Activated CD8-positive, alpha-beta memory T cell treated with anti-CD3 and anti-CD28 coated beads for 24 hours (primary cell): ENCODE measurements around the gene SCARF2.
A peak's percentile ranks its signal among the peaks of the same experiment; 100 is the strongest.
"Not testable (repeated sequence)": the region's sequence is repeated elsewhere in the genome, so short reads cannot be mapped to it uniquely, and the experiment has no call there.

Source experiments
- DNase-seq: peaks from one replicate; pipeline ENCODE4 v3.0.0-alpha.2; 2020

The SCARF2 gene

GRCh38 chr22:20405931-20406685, 31.5 kb downstream of the SCARF2 start:
- no peak for DNase-seq

DNA sequence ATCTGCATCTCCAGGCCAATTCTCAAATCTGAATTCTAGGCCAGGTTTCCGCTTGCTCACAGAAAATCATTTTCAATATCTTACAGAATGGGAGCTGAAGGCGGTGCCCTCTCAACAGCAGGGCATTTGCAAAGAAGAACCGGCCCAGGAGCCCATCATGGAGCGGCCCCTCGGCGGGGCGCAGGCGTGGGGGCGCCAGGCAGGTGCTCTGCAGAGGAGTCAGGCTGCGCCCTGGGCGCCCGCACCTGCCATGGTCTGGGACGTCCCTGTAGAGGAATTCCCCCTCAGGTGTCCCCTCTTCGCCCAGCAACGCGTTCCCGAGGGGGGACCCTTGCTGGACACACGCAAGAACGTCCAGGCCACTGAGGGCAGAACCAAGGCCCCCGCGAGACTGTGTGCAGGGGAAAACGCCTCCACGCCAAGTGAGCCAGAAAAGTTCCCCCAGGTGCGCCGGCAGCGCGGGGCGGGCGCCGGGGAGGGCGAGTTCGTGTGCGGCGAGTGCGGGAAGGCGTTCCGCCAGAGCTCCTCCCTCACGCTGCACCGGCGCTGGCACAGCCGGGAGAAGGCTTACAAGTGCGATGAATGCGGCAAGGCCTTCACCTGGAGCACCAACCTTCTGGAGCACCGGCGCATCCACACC, 32.2 kb downstream of the SCARF2 start:
- no peak for DNase-seq

GRCh38 chr22:20404881-20405280, 32.7 kb downstream of the SCARF2 start:
- no peak for DNase-seq

DNA sequence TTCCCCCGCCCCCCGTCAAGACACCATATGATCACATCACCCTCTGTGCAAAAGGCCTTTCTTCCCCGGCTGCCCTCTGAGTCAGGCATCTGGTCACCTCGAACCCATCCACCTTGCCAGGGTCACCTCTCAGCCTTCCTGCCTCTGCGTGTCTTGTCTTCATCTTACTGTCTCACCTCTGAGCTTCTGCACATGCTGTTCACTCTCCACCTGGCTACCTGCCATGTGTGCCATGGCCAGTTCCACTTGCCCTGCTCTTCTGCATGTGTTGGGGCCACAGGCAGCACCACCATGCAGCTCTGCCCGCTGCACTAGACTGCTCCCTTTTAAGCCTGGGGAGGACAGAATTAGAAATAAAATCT, 33.9 kb downstream of the SCARF2 start:
- no peak for DNase-seq

DNA sequence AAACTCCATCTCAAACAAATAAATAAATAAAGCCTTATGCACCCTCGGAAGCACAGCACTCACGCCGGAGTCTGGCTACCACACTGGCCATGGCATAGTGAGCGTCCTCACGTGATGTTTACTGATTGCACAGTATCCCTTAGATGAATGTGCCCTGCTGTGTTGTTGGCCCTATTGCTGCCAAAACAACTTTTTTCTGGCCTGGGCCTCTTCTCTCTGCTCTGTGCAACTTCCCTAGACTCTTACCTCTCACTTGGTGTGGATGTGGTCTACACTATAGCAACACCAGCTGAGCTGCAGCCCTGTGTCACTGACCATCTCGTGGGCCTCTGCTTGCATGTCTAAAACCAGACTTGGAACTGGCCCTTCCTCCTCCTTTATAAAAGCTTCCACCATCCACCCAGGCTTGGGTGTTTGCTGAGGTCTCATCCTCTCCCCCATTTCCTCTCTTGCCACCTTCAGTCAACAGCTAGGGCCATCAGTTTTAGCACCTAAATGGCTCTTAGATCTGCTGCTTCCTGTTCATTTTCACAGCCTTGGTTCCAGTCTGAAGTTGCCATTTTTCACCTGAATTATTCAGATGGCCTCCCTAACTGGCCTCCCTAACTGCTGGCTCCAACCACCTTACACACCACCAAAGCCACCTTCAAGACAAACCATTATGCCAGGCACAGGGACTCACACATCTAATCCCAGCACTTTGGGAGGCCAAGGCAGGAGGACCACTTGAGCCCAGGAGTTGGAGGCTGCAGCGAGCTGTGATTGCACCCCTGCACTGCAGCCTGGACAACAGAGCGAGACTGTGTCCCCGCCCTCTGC, 34.5 kb downstream of the SCARF2 start:
- DNase-seq: no peak

DNA sequence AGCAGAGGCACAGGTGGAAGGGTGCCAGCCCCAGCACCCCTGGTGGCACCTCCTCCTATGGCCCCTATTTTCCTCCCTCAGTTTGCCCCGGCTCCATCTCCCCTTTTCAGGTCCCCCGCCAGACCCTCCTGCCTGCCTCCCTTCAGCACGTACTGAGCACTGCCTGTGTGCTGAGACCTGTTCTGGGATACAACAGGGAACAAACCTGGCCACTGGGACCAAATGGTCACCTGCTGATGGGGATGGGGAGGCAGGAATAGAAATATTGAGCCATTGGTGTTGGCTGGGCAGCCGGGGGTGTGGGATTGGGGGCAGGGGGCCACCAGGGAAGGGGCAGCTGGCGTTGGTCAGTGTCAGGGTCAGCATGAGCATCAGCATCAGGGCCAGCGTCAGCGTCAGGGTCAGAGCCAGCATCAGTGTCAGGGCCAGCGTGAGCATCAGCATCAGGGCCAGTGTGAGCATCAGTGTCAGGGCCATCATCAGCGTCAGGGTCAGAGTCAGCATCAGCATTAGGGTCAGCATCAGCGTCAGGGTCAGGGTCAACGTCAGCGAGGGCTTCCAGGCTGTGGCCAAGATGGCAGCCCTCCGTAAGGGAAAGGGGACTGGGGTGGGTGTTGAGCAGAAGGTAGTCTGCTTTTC, 36.1 kb downstream of the SCARF2 start:
- DNase-seq: no peak

DNA sequence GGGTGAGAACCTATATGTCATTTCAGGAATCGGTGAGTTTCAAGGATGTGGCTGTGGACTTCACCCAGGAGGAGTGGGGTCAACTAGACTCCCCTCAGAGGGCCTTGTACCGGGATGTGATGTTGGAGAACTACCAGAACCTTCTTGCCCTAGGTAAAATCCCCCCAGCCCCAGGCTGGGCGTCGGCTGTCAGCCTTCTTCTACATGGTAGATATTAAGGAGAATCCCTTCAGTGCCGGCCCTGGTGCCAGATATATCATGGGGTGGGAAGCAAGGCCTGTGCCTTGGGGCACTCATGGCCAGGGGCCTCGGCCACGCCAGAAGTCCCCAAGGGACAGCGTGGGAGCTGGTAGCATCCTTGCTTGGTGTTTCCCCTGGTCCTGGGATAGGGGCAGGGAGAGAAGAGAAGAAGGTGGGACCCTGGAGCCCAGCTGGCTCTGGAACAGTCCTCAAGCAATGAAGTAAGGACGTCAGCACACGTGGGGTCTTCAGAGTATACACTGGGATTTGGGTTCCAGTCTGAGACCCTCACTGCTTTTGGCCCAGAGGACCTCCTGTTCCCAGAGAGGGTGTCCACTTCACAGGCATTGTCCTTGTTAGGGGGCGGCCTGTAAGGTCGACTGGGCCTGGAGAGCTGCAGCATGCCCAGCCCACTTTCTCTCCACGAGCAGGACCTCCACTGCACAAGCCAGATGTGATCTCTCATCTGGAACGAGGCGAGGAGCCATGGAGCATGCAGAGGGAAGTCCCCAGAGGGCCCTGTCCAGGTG, 36.8 kb downstream of the SCARF2 start:
- no peak for DNase-seq

DNA sequence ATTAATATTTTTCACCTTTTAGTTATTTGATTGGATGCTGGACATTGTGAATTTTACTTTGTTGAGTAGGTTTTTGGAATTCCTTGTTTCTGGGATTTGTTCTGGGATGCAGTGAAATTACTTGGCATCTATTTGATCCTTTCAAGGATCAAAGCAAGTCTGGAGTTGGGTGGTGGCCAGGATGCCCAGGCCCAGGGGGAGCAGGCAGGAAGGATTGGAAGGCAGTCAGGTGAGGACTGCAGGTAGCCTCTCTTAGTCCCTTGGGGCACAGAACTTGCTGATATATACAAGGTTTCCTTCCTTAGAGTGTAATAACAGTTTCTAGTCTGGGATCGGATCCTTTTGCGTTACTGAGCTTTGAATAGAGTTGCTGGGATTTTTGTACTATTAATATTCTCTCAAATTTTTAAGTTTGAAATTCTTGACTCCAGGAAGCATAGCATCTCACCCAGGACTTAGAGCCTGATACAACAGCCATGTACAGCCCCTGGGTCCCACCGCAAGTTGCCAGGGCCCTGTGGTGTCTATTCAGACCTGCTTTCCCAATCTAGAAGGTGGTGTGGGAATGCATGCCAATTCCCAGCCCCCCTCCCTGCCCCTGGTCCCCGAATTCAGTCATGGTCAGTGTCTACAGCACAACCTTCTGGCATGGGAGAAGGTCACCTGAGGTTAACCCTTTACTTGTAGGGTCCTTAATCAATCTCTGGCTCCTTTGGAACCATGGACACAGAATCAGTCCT, 37.6 kb downstream of the SCARF2 start:
- DNase-seq: no peak

DNA sequence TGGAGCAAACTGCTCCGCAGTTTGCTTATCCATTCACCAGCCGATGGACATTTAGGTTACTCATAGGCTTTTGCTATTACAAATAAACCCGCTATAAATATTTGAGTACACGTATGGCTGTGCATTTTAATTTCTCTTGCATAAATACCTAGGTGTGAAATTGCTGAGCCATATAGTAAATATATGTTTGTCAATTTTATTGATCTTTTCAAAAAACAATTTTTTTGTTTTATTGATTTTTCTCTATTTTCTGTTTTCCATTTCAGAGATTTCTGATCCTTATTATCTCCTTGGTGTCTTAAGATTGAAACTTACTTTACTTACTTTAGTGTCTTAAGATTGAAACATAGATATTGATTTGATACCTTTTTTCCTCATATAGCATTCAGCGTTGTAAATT, 39.2 kb downstream of the SCARF2 start:
- DNase-seq: no peak

DNA sequence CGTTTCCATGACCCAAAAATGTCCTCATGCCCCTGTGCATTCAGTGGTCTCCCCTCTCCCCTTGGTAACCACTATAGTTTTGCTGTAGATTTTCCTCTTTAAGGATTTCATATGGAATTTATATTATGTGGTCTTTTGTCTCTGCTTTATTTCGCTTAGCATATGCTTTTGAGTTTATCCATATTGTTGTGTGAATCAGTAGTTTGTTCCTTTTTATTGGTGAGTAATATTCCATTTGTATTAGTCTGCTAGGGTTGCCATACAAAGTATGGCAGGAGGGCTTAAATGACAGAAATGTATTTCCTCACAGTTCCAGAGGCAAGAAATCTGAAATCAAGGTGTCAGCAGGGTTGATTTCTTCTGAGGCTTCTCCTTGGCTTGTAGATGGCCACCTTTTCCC, 40.1 kb downstream of the SCARF2 start:
- DNase-seq: no peak

- DNase-seq: no peak
Observed at GRCh38 chr22:20396639-20397038, 41.0 kb downstream of the SCARF2 start.

- DNase-seq: no peak
Observed at GRCh38 chr22:20395907-20396287, 41.7 kb downstream of the SCARF2 start.

DNA sequence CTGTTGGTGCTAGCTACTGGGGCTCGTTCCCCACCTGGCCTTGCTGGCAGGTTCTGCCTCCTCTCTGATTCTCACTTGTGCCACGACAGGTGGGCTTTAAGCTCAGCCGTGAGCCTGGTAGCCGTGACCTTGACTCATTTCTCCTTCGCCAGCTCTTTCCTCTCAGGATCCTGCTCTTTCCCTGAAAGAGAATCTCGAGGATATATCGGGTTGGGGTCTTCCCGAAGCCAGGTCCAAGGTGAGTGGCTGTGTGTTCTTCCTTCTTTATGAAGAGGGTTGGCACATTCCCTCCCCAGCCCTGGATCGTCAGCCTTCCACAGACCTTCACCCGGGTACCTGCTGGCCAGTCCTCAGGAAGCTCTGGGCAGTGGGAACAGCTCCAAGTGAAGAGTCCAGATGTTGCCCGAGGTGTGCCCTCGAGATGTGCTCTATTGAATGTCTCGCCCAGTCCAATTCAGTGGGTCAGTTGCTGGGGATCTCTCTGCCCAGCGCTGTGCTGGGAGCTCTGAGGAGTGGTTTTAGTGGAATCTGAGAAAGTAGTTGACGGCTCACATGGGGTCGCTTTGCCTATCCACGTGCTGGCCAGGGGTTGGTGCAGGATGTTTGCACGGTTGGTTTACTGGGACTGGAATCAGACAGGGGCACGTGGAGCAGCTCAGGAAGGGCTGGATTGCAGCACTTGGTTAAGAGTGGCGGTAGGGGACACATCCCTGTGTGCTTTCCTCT, 42.3 kb downstream of the SCARF2 start:
- no peak for DNase-seq

GRCh38 chr22:20393705-20394476, 43.7 kb downstream of the SCARF2 start, which contains the start of gene ZNF74:
ZNF74 (plus strand) TSS chr22:20394151; CDS start chr22:20394629, 478 bp downstream.
- DNase-seq: peak; percentile 92

GRCh38 chr22:20392983-20393704, 44.5 kb downstream of the SCARF2 start:
- DNase-seq: no peak

- DNase-seq: not testable (repeated sequence)
Observed at GRCh38 chr22:20392365-20392881, 45.2 kb downstream of the SCARF2 start.

DNA sequence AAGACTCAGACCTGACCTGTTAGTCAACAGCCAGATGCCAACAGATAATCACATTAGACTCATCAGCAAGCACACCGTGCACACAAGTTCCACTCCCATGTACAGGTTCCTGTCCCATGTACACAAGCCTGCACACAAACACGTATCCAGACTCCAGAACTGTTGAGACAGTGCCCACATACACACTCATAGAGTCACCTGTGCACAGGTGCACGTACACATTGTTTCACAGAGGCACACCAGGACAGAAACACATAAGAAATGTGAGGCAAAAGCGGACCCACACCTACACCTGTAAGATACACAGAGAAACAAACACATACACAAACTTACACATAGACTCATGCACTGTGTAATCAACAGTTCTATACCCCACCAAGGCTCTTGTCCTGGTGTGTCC, 46.4 kb downstream of the SCARF2 start:
- no peak for DNase-seq

DNA sequence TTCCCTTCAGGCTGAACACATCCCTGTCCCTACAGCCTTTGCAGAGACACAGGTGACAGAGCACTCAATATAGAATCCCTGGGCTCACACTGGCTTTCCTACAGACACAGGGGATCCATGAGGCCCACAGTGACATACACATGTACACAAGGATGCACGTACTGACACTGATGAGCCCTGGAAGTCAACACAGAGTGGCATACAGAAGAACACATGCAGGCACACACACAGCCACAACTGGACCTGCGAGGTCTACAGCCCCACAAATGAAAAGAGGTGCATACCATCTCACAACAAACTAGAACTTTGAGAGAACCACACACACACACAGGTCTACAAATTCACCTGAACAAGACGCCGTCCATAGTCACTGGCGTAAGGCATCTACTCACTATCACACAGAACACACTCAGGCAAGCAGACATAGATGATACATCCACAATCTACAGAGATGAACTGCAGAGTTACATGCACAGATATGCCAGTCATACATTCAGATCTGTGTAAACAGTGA, 47.2 kb downstream of the SCARF2 start:
- DNase-seq: no peak

- DNase-seq: no peak
Observed at GRCh38 chr22:20389288-20389687, 48.3 kb downstream of the SCARF2 start.
